HG02678 (cell line): ENCODE measurements around the gene DDAH1.

Source experiments
- ATAC-seq: cut with Tn5 transposase; IDR thresholded peaks from one replicate; pipeline ENCODE4 v1.9.1; 2021; ENCODE audit warnings: mild to moderate bottlenecking, moderate library complexity; ENCODE audit not compliant: unreplicated experiment

Gene DDAH1

GRCh38 chr1:85445906-85446305 lies 19.1 kb downstream of the DDAH1 start:
- no peak for ATAC-seq

GRCh38 chr1:85444381-85444780 lies 20.6 kb downstream of the DDAH1 start:
- ATAC-seq = no peak

GRCh38 chr1:85440612-85441011 lies 24.3 kb downstream of the DDAH1 start:
- no peak for ATAC-seq

- ATAC-seq = no peak
These were observed 26.6 kb downstream of the DDAH1 start for GRCh38 chr1:85438353-85438752.

DNA sequence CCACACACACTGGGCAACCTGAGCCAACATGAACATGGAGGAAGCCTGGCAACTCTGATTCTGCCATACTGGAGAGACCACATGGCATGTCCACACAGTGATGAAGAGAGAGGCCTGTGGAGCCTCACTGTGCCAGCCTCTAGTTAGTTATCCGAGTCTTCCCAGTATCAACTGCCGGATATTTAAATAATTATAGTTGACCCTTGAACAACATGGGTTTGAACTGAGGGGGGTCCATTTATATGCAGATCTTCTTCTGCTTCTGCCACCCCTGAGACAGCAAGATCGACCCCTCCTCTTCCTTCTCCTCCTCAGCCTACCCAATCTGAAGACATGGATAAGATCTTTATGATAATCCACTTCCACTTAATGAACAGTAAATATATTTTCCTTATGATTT lies 27.8 kb downstream of the DDAH1 start:
- ATAC-seq = no peak

- ATAC-seq = no peak
These were observed 31.9 kb downstream of the DDAH1 start for GRCh38 chr1:85433096-85433495.

DNA sequence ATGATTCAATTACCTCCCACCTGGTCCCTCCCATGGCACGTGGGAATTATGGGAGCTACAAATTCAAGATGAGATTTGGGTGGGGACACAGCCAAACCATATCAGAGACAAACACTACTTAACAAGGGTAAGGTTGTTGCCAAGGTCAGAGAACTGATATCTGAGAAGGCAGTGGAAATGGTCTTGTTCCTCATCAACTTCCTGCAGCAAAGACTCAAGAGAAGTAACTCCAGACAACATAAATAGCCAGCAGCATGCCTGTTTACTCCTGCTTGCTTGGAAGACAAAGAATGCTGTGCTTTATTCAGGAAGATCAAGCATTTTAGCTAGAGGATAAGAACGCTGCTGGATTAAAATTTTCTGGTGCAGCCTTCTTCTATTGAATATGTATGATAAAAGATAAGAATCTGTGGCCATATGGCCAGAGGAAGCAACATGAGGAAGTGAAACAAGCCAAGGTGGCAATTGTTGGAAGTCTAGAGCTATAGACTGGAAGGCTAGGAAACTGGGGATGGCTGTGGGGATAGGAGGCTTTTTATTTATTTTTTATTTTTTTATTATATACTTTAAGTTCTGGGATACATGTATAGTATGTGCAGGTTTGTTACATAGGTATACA lies 36.4 kb downstream of the DDAH1 start:
- ATAC-seq = no peak

GRCh38 chr1:85427849-85428248 lies 37.1 kb downstream of the DDAH1 start:
- ATAC-seq = no peak

GRCh38 chr1:85427331-85427730 lies 37.6 kb downstream of the DDAH1 start:
- ATAC-seq = no peak

DNA sequence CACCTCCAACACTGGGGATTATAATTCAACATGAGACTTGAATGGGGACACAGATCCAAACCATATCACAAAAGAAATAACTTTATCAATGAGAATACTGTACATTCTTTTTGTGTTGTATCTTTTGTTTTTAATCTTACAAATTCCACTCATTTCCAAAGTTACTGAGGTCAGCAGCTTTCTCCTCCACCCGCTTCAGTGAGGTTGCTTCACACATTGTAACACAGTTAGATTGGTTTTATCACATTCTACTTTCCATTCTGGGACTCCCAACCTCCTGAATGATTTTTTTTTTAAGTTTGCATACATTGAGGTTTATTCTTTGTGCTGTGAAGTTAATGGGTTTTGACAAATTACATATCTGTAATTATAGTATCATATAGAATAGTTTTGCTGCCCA lies 43.8 kb downstream of the DDAH1 start:
- no peak for ATAC-seq

DNA sequence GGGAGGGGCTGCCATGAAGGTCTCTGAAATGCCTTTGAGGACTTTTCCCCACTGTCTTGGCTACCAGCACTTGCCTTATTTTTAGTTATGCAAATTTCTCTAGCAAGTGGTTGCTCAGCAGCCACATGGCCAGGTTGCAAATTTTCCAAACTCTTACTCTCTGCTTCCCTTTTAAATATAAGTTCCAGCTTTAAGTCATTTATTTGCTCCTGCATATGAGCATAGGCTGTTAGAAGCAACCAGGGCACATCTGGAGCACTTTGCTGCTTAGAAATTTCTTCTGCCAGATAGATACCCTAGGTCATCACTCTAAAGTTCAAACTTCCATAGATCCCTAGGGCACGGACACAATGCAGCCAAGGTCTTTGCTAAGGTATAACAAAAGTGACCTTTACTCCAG lies 44.8 kb downstream of the DDAH1 start:
- no peak for ATAC-seq

- ATAC-seq = no peak
These were observed 47.1 kb downstream of the DDAH1 start for GRCh38 chr1:85417876-85418275.

- no peak for ATAC-seq
These were observed 47.9 kb downstream of the DDAH1 start for GRCh38 chr1:85417017-85417416.

GRCh38 chr1:85413169-85413568 lies 51.8 kb downstream of the DDAH1 start:
- no peak for ATAC-seq

- ATAC-seq = no peak
These were observed 53.2 kb downstream of the DDAH1 start for GRCh38 chr1:85411567-85412305.

DNA sequence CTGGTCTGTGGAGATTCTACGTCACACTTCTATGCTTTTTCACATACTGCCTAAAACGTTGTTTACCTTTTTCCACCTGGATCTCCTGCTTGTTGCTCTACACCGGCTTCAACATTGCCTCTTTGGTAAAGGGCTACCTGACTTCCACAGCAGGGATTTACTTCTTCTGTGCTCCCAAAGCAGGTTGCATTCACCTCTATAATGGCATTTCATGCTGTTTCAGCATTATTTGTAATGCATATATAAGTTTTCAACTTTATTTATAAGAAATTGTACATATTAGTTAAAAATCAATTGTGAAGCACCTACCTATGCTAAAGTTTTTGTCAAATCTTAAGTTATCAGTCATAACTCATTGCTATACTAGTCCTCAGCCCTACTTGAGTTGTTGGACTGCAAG lies 55.4 kb downstream of the DDAH1 start:
- ATAC-seq = no peak

DNA sequence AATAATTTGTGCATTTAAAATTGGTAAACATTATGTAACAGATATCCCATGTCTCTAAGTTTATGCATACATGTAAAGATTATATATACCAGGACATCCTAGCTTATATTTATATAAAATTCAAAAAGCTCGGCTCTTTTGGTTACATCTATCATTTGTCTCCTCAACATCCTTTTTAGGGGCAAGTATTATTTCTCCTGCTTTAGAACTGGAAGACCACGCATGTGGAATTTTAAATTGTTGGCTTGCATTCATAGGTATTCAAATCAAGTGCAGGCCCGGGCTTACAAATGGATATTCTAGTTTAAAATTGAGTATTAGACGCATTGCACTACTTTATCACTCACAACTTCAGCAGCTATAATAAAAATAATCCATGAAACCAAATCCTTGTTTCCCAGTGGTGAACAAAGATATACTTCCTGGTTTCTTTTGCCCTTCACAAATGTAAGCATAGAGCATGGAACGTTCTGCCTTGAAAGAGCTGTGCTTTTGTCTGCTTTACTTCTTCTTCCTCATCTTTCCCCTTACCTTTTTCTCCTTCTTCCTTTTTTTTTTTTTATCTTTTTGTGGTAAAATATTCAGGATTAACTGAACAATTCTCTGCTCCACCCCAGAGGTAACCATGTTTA lies 57.1 kb downstream of the DDAH1 start:
- ATAC-seq = no peak

DNA sequence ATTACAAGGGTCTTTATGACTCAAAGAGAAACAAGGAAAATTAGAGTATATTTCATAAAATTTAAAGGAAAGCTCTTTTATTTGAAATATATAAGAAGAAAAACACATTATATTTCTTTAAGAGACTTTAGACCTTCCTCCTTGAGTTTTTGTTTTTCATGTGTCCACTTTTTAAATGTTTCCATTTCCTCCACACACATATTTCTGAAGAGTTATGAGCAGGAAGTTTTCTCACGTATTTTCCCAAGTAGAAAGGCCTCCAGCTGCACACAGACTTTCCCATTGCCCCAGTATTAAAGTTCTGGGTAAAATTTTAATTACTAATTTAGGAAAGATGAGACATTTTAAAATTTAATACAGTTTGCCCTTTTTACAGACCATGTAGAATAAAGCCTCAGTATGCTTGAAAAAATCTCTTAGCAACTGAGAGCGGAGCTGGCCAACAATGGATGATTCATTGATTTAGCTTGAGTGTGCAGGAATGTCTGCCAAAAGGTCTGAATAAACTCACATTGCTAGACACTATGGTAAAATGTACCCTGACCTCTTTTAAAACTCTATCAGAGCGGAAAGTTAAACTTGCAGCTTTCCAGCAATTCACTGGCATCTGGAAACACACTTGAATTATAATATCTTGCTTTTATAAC lies 57.9 kb downstream of the DDAH1 start:
- ATAC-seq = no peak

GRCh38 chr1:85406081-85406480 lies 58.9 kb downstream of the DDAH1 start:
- ATAC-seq = no peak

DNA sequence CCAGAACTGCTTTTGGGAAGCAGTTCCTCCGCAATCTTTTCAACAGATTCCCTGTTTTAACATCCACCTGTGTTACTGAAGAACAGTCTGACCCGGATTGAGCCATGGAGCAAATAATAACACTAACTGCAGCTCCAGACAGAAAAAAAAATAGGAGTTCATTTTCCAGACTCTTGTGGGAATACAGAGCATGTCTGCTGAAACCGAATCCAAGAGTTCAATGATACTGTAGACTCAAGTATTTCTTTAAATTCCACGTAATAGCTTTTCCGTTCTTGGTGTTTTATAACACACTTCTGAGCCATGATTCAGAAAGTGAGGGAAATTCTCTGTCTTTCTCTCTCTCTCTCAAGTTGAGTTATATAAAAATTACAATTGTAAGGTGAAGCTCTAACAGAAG lies 60.6 kb downstream of the DDAH1 start:
- ATAC-seq = no peak

- no peak for ATAC-seq
These were observed 66.4 kb downstream of the DDAH1 start for GRCh38 chr1:85398391-85399064.
